Measurements from ENCODE around the gene EFNA5. TPM values are rescaled to one million over a fixed set of nuclear protein-coding genes. Genes with fewer than 3 reads are reported as not detected.

The EFNA5 gene
- total and polyA plus RNA-seq, 2 experiments from 2014 or later, result 7.5 to 10.1 TPM

GRCh38 chr5:107529618-107530017 lies 141.1 kb downstream of the EFNA5 start (continued):
- no peak for TF ChIP-seq REST (IDR thresholded peaks at IDR 0.05; ENCODE audit: unreplicated experiment)
- TF ChIP-seq NANOG (IDR thresholded peaks at IDR 0.05; ENCODE audit: borderline replicate concordance), result no peak
- no peak for TF ChIP-seq JUNB (IDR thresholded peaks at IDR 0.05; ENCODE audit: unreplicated experiment)
- no peak for TF ChIP-seq CTCF (conservative IDR thresholded peaks at IDR 0.05; ENCODE audit: low read depth in 2 of 2)

GRCh38 chr5:107526270-107526937 lies 144.3 kb downstream of the EFNA5 start:
- Mint-ChIP-seq H3K27me3 (ENCODE audit: insufficient read depth, low read depth, poor library complexity) (peaks cover 5% of the 10 kb centered on the region), H3K27ac (no peak overlapping the region), H3K4me3 (no peak overlapping the region), H3K4me1 (peaks cover 57% of the 10 kb centered on the region), H3K9me3 (no peaks in the 10 kb centered on the region), H3K36me3 (ENCODE audit: low read depth) (no peaks in the 10 kb centered on the region)
- Histone ChIP-seq H3K36me3 (ENCODE audit: insufficient read depth) (no peaks in the 10 kb centered on the region), H3F3A (replicated peaks; ENCODE audit: low read depth) (no peaks in the 10 kb centered on the region), H4K20me1 (replicated peaks; ENCODE audit: insufficient read depth) (no peaks in the 10 kb centered on the region), H3K27me3 (ENCODE audit: insufficient read depth) (no peaks in the 10 kb centered on the region), H3K9me2 (ENCODE audit: insufficient read depth) (no peaks in the 10 kb centered on the region), H2AFZ (no peak overlapping the region), H3K4me2 (no peak overlapping the region), H3K79me2 (replicated peaks; ENCODE audit: insufficient read depth) (peaks cover 5% of the 10 kb centered on the region; the same call in 1 of the 2 replicates), H3K27ac (ENCODE audit: low read depth) (no peak overlapping the region), H3K4me1 (ENCODE audit: insufficient read depth) (peaks cover 29% of the 10 kb centered on the region), H3K4me3 (no peak overlapping the region)
- DNase-seq (ENCODE audit: low spot score) (no peak), ATAC-seq (no peak)
- TF ChIP-seq ZNF462 (CRISPR knock-in tag; IDR thresholded peaks at IDR 0.05), result no peak
- no peak for TF ChIP-seq EZH2 (IDR thresholded peaks at IDR 0.05; ENCODE audit: low read depth, unreplicated experiment)
- no peak for TF ChIP-seq CREB1 (CRISPR knock-in tag; IDR thresholded peaks at IDR 0.05; ENCODE audit: low read depth)
- TF ChIP-seq POLR2AphosphoS5 (IDR thresholded peaks at IDR 0.05; ENCODE audit: low read depth), result no peak
- TF ChIP-seq CTCF (conservative IDR thresholded peaks at IDR 0.05; ENCODE audit: low read depth in 2 of 2), result no peak
- TF ChIP-seq EZH2phosphoT487 (IDR thresholded peaks at IDR 0.05; ENCODE audit: unreplicated experiment), result no peak
- TF ChIP-seq NANOG (IDR thresholded peaks at IDR 0.05; ENCODE audit: borderline replicate concordance), result no peak
- TF ChIP-seq ZNF331 (CRISPR knock-in tag; IDR thresholded peaks at IDR 0.05; ENCODE audit: low read depth), result no peak
